HG03135 (cell line): ENCODE measurements around the gene CTSE.

Experiments
- ATAC-seq: cut with Tn5 transposase; IDR thresholded peaks from one replicate; pipeline ENCODE4 v1.9.1; 2021; ENCODE audit warnings: mild to moderate bottlenecking, moderate library complexity; ENCODE audit not compliant: unreplicated experiment

The CTSE gene

DNA sequence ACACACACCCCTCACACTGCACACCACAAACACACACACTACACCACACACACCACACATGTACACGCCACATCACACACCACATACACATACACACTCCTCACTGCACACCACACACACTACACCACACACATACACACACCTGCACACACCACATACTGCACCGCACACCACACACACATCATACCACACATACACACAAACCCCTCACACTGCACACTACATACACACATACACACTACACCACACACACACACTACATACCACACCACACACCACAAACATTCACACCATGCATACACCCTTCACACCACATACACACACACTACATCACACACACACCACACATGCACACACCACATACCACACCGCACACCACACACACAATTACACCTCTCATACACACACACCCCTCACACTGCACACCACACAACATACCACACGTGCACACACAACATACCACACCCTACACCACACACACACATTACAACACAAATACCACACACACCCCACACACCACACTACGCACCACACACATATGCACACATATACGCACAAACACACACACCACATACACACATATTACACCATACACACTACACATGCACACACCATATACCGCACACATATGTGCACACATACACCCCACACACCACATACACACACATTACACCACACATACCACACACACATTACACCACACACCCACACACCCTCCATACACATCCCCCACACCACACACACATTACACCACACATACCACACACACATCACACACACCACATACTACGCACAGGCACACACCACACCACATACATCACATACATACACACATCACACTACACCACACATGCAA lies 50.1 kb downstream of the CTSE start:
- no peak for ATAC-seq

DNA sequence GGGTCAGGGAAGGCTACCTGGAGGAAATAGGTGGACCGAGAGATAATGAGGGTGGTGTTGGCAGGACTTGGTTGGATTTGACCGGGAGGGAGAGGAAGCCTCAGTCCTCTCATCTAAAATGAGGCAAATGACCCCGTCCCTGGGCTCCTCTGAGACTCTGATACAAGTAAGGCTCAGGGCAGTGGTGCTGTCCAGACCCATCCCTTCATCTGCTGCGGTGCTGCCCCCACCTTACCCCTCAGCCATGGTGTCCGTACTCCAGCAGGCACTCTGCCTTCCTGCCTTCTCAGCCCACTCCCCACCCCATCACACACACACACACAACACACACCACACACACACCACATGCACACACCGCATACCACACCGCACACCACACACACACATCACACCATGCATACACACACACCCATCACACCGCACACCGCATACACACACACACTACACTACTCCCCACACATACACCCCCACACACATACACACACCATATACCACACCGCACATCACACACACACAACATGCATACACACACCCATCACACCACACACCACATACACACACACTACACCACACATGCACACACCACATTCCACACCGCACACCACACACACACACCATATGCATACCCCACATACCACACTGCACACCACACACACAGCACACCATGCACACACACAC lies 51.1 kb downstream of the CTSE start:
- no peak for ATAC-seq

DNA sequence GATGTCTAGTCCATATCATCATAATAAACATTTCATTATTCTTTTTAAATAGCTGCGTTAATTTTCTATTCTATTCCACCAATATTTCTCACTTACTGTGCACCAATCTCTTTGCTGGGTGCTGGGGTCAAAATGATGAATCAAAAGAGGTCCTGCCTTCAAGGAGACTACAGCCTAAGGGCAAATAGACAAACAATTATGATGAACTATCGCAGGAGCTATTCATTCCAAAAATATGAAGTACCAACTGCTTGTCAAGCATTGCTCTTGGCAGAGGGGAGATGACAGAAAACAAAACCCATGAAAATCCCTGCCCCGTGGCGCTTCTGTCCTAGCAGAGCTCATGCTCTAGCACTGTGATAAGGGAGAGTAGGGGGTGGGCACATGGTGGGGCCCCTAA lies 51.6 kb downstream of the CTSE start:
- ATAC-seq = no peak

DNA sequence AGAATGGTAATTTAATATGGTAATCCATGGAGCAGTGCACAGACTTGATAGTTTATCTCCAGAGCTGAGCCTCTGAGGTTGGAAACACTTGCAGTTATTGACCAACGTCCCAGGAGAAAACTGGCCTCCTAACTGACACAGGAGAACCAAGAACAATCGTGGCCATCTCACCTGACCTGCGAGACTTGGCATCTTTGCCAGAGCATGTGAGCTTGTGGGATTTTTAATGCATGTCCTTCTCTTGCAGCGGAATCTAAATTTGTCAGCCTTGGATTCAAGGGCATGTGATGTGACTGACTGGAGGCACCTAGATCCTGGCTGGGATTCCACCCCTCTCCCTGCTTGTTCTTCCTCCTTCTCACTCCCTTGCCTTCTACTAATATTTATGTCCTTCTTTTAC lies 52.6 kb downstream of the CTSE start:
- ATAC-seq = no peak

DNA sequence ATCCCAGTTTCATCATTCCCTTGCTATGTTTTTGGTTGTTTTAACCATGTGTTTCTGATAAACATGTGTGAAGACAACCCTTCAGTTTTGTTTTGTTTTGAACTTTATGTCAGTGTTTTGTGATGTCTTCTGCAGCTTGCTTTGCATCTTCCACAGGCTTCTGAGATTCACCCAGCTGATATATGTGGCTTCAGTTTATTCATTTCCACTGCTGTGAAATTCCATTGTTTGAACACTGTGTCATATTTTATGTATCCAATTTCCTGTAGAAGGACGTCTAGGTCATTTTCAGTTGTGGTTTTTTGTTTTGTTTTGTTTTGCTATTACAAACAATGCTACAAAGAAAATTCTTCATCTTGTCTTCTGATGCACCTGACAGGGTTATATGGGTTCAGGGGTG lies 53.2 kb downstream of the CTSE start:
- no peak for ATAC-seq

DNA sequence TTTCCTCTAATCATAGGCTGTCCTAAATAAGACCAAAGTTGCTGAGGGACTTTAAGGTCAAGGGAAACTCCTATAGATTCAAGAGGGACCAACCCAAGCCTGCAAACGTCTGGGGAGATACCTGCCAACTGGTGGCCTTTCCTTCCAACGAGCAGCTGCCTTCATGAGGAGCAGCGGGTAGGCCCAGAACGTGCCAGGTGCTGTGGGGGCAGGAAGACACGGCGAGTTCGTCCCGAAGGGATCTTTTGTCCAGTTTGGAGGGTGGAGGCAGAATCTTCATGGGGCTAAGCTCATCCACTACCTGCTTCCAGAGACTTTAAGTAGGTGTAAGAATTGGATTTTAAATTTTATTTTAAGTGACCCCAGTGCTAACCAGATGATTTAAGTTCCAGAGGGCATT lies 54.5 kb downstream of the CTSE start:
- no peak for ATAC-seq

DNA sequence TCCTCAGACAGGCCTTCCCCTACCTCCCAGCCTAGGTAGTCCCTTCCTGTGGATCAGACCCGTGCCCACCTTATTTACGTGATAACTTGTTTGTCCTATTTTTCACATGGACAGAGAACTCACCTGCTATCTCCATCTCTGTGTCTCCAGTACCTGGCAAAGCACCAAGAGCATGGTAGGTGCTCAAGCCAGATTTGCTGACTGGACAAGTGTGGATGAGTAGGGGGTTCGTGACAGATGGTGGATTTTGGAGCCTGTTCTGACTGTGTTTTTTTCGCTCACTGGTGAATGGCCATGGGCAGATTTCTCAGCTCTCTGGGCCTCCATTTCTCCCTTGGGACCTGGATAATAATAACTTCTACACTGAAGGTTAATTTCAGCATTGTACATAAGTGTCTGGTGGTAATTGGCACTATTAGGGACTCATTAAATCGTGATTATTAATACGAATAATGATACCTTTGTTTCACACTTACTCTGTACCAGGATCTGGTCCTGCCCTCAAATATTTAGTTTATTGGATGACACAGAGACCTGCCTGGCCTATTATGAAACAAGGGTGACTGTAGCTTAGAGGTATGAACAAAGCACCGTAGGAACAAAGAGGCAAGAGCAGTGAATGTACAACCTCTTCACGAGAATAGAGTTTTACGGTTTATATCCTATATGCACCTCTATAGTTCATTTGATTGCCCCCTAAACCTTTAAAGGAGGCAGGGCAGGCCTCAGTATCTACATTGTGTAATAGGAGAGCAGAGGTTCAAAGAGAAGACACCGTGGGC lies 56.0 kb downstream of the CTSE start:
- ATAC-seq = no peak

DNA sequence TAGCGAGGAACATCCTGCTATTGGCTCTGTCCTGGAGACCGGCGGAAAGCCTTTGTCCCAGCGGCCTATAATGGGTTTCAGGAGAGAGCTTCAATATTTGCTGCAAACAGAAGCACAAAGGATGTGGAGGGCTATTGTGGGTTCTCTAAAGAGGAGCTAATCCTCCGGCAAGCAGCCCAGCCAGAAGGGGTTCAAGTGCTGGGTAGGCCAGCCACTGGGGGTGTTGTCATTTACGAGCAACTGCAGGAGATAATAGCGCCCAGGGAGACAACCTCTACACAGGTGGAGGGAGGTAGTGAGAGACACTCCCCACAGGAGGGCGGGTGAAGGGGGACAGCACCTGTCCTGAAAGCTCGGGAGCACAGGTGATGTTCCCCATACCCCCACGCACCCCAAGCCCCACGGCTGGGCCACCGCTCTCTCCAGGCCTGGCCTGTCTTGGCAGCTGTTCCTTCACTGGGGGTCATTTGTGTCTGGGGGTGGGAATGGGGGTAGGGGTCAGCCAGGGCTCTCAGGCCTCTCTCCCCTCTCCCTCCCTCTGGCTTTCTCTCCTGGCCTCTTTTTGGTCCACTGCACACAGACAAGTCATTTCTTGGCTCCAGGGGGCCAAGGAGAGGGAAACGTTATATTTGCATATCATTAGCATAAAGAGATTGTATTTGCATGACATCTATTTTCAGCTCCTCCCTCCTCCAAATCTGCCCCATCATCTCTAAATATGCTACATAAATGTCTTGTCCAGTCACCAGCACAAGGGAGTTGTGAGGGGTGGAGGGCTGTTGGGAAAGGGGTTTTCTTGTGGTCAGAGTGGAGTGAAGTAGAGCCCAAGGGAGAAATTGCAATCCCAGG lies 58.4 kb downstream of the CTSE start:
- no peak for ATAC-seq

DNA sequence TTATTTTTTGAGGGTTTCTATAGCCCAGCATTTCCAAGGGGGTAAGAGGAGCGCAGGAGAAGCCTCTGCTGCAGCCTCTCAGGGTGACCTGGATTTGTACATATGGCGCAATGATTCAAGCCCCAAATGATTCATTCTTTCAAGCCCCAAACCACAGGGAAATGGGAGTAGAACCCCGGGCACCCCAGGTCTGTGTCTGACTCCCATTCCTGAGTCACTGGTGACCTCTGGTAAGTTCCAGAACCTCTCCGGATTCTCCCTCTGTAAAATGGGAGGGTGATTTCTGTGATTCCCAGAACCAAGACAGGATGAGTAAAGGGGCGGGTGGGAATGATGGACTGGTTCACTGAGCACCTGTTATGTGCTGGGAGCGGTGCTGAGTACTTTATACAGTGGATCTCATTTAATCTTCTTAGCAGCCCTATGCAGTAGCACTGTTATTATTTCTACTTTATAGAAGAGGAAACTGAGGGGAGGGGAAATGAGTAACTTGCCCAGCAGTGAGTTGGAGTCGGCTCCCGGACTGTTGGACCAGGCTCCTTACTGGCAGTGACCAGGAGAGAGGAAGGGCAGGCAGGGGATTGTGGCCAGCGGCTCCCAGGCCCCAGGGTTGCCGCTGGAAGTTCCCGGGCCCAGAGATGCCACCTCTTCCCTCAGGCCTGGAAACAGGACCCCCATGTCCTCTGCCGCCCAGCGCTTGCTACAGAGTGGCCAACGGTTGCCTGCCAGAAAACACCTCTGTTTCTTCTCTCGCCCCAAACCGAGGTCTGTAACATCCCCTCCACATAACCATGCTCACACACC lies 60.1 kb downstream of the CTSE start:
- no peak for ATAC-seq

DNA sequence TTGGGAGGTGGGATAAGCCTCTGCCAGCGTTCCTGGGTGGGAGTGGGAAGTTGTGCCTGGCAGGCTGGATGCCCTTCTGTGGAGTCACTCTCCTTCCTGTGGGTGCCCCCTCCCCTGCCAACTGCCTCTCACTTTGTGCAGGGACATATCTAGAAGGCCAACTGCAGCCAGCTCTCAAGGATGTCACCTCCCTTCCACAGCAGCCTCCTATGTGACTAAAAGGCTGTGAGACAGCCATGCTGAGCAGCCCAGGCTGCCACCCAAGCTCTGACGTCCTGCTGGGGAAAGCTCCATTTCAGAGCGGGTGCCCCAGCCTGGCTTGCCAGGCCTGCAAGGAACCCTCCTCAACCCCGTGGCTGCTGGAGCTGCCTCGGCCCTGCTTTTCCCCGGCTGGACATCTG lies 60.9 kb downstream of the CTSE start:
- no peak for ATAC-seq

DNA sequence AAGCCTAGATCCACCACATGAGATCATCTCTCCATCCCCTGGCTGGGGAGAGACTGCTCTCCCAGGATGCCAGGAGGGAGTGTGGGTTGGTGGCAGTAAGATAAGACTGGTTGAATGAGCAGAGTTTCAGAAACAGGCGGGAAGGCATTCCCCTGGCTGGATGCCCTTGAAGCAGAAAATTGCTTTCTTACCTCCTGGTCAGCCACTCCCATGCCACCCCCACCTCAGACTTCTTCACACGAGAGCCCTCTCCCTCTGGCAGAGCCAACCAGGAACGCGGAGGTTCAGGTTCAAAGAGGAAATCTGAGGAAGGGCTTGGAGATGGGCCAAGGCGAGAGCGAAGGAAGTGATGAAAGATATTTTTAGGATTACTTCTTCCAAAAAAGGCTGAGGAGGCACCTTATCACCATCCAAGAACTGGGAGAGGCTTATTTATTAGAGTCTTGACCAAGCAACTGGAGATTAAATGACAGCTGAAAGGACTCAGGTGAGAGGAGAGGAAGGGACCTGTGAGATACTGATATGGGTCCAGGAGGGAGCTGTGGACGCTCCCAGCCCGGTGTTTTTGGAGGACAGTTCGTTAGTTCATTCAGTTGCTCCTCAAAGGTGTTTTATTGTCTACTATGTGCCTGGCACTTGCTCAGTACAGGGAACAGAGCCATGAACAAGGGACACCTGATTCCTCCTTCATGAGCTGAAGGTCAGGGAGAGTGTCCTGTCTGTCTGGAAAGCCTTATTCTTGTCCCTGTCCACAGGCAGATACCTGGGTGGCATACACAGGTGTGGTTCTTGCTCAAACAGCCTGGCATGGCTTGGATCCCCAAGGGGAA lies 61.5 kb downstream of the CTSE start:
- ATAC-seq = no peak

DNA sequence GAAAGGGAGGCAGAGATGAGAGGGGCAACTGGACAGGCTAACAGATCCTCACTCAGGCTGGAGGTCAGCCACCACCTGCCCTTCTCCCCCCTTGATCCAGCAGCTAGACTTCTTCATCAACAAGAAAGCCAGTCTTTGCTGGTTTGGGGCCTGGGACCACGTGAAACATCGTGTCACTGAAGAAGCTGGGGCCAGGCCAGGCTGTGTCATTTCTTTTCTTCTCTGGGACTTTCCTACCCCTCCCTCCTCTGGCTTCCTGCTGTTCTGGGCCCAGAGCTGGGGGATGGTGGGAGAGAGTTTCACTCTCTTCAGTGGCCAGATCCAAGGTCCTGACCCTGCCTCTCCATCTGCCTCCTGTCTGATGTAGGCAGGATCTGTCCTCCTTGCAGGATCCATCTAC lies 62.3 kb downstream of the CTSE start:
- ATAC-seq = no peak

DNA sequence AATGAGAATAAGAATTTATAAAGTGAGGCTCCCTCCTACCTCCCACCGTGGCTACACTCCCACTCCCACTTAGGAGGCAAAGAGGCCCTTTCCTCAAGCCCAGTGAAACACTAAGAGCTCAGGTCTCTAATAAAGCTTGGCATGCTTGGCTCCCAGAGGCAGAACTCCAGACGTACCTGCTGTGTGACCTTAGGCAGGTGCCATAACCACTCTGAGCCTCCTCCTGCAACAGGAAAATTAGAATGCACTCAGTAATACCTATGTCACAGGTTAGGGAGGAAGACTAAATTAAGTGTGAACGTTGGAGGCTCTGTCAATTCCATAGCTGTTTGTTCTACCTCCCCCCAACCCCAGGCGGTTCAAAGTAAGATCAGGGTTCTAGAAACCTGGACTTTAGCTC lies 63.9 kb downstream of the CTSE start:
- ATAC-seq = no peak
